Loucy (cell line): ENCODE data around the gene NUP88.

Experiments used
- CTCF ChIP-seq: fragments of 200-600 bp; sonication (generic); conservative IDR thresholded peaks from 2 replicates; pipeline ENCODE4 v1.5.1; 2014; ENCODE audit warnings: mild to moderate bottlenecking, antibody characterized with exemption, low read length
- EZH2phosphoT487 ChIP-seq: fragments of 200-600 bp; IDR thresholded peaks from 2 replicates; pipeline ENCODE4 v1.6.1; 2018; ENCODE audit warnings: antibody characterized with exemption, mild to moderate bottlenecking, moderate library complexity, borderline replicate concordance

GRCh38 chr17:5354886-5355415 is 64.5 kb downstream of the NUP88 start:
- TF ChIP-seq CTCF (no peak), EZH2phosphoT487 (no peak)
